ENCODE measurements around the gene CDC37. TPM values are rescaled to one million over a fixed set of nuclear protein-coding genes. Genes with fewer than 3 reads are reported as not detected.
"Not testable (repeated sequence)": the region's sequence is repeated elsewhere in the genome, so short reads cannot be mapped to it uniquely, and the experiment has no call there.

Gene CDC37
- total RNA-seq, 1 donor from 2014 or later = 112 TPM

DNA sequence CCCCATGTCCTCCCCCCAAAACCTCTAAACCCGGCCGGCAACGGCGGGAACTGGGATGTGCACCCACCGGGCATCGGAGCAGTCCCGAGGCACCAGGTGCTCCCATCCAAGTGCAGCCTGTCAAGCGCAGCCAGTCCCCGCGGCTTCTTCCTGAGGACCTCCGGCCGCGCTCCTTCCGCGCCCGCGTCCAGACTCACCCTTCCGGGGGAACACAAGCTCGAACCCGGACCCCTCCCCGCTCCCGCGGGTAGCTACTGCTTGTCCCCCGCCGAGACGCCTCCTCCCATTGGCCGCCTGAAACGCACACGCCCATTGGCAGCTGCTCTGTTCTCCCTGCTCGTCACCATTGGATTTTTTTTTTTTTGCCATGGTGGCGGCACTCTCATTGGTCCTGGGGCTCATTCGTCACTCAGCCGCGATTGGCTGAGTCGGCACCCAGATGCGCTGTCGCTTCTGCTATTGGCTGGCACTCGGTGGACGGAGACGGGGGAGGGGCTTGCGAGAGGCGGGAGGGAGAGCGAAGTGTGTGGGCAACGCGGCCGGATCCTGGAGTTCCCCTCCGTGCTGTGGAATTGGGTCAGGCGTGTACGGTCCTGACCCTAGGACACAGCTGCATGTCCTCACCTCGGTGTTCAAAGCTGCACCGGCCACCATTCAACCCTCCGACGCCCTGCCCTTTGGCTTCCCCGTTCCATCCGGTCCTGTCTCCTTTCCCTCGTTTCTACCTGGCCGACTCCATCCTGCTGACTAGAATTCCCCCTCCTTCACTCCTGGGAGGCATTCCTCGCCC, 22.8 kb downstream of the CDC37 start, which contains the start of gene TYK2:
Gene TYK2, minus strand, starts transcription at position 260 of the 790 bp plus-strand sequence. CDS start 2,166 bp downstream, outside the sequence.
- TF ChIP-seq POLR2AphosphoS5 (IDR thresholded peaks at IDR 0.05; ENCODE audit: insufficient read depth in 1 of 2, low read depth in 1 of 2) = peak; percentile 82 to 92
- TF ChIP-seq, protein P1, sequence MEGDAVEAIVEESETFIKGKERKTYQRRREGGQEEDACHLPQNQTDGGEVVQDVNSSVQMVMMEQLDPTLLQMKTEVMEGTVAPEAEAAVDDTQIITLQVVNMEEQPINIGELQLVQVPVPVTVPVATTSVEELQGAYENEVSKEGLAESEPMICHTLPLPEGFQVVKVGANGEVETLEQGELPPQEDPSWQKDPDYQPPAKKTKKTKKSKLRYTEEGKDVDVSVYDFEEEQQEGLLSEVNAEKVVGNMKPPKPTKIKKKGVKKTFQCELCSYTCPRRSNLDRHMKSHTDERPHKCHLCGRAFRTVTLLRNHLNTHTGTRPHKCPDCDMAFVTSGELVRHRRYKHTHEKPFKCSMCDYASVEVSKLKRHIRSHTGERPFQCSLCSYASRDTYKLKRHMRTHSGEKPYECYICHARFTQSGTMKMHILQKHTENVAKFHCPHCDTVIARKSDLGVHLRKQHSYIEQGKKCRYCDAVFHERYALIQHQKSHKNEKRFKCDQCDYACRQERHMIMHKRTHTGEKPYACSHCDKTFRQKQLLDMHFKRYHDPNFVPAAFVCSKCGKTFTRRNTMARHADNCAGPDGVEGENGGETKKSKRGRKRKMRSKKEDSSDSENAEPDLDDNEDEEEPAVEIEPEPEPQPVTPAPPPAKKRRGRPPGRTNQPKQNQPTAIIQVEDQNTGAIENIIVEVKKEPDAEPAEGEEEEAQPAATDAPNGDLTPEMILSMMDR (IDR thresholded peaks at IDR 0.05) = no peak
- no peak for TF ChIP-seq POLR2A (IDR thresholded peaks at IDR 0.05)
- peak in 1 of 2 donors; percentile 99 for DNase-seq (ENCODE audit: extremely low spot score in 2 of 2)
- peaks cover 16% of the 10 kb centered on the region for H3K4me1 ChIP-seq
- peak within 1 kb of the TSS; percentile 71 to 89 for H3K4me3 ChIP-seq
- peaks cover 0 to 23% of the 10 kb centered on the region in 2 donors for H3K36me3 ChIP-seq
- H3K27ac ChIP-seq = peak within 1 kb of the TSS; percentile 83
- H3K27me3 ChIP-seq = no peaks in the 10 kb centered on the region
- no peaks in the 10 kb centered on the region for H3K9me3 ChIP-seq
- intact Hi-C loops (cut with DNase I) = no loop called here

DNA sequence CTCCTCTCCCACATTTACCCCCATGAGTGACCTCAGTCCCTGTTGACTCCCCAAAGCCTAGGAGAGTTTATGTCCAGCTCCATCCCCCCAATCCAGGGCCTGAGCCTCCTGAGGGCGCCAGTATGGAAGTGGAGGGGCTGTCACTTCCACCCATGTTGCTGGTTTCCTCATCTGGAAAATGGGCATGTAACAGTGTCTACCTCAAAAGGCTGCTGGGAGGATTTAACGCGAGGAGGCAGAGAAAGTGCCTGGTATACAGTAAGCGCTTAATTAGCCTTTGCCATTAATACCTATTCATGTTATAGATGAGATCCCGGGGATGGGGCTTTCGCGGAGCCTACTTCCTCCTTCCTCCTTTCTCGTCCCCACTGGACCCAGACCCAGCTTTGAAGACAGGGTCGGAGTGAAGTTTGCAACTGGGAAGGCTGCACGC, 23.4 kb downstream of the CDC37 start:
- no peaks in the 10 kb centered on the region for H3K9me3 ChIP-seq
- no peak for DNase-seq (ENCODE audit: extremely low spot score in 2 of 2)
- no peaks in the 10 kb centered on the region for H3K27me3 ChIP-seq
- peaks cover 16% of the 10 kb centered on the region for H3K4me1 ChIP-seq
- H3K4me3 ChIP-seq = peak overlapping the region; percentile 71 to 89
- peak overlapping the region; percentile 83 for H3K27ac ChIP-seq
- peaks cover 0 to 24% of the 10 kb centered on the region in 2 donors for H3K36me3 ChIP-seq
- TF ChIP-seq POLR2A (IDR thresholded peaks at IDR 0.05) = no peak
- TF ChIP-seq, protein P1 (IDR thresholded peaks at IDR 0.05) = no peak
- no peak for TF ChIP-seq POLR2AphosphoS5 (IDR thresholded peaks at IDR 0.05; ENCODE audit: insufficient read depth in 1 of 2, low read depth in 1 of 2)
- intact Hi-C loops (cut with DNase I) = no loop called here

DNA sequence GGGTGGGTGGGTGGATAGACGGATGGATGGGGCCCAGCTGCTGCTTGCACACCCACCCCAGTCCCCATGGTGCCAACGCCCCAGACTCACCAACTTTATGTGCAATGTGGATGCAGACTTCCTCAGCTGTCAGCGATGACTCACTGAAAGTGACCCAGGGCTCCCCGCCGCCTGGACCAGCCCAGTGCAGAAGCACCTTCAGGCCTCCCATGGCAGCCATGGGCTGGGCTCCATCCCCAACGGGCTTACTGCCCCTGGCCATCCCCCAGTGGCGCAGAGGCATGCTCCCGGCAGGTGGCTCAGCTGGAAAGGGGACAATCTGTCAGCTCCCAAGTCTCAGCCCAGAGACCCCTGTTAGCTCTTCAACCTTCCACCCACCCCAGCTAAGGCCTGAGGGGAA, 25.2 kb downstream of the CDC37 start:
- TF ChIP-seq, protein P1 (IDR thresholded peaks at IDR 0.05) = no peak
- no peak for TF ChIP-seq POLR2AphosphoS5 (IDR thresholded peaks at IDR 0.05; ENCODE audit: insufficient read depth in 1 of 2, low read depth in 1 of 2)
- no peak for TF ChIP-seq POLR2A (IDR thresholded peaks at IDR 0.05)
- intact Hi-C loops (cut with DNase I) = no loop called here
- peaks cover 16% of the 10 kb centered on the region for H3K4me1 ChIP-seq
- no peak overlapping the region for H3K27ac ChIP-seq
- no peaks in the 10 kb centered on the region for H3K27me3 ChIP-seq
- H3K36me3 ChIP-seq = peaks cover 0 to 24% of the 10 kb centered on the region in 2 donors
- no peaks in the 10 kb centered on the region for H3K9me3 ChIP-seq
- H3K4me3 ChIP-seq = no peak overlapping the region
- DNase-seq (ENCODE audit: extremely low spot score in 2 of 2) = no peak

DNA sequence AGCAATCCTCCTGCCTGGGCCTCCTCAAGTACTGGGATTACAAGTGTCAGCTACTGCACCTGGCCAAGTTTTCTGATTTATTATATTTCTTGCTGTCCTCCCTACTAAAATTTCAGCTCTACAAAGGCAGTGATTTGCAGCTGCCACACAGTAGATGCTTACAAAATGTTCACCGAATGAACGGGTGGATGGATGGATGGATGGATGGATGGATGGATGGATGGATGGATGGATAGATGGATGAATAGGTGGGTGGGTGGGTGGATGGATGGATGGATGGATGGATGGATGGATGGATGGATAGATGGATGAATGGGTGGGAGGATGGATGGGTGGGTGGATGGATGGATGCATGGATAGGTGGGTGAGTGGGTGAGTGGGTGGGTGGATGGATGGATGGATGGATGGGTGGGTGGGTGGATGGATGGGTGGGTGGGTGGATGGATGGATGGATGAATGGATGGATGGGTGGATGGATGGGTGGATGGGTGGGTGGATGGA, 26.2 kb downstream of the CDC37 start:
- H3K27me3 ChIP-seq; H3K9me3 ChIP-seq; H3K27ac ChIP-seq; H3K4me3 ChIP-seq; intact Hi-C loops (cut with DNase I); DNase-seq (ENCODE audit: extremely low spot score in 2 of 2): not testable (repeated sequence)
- H3K36me3 ChIP-seq = peaks cover 0 to 24% of the 10 kb centered on the region in 2 donors
- H3K4me1 ChIP-seq = peaks cover 16% of the 10 kb centered on the region

DNA sequence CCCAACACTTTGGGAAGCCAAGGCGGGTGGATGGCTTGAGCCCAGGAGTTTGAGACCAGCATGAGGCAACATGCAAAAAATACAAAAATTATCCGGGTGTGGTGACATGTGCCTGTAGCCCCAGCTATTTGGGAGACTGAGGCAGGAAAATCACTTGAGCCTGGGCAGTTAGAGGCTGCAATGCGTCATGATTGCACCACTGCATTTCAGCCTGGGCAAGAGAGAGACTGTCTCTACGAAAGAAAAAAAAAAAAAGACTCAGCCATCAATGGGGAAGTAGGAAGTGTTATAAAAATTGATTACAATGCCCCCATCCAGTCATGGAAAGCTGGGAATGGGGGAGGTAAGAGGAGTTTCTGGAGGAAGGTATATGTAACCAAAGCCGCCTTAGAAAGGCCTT, 28.4 kb downstream of the CDC37 start:
- Histone ChIP-seq H3K27me3 (no peaks in the 10 kb centered on the region), H3K4me1 (peaks cover 11% of the 10 kb centered on the region), H3K9me3 (no peaks in the 10 kb centered on the region), H3K36me3 (peaks cover 0 to 40% of the 10 kb centered on the region in 2 donors), H3K4me3 (no peak overlapping the region), H3K27ac (no peak overlapping the region)
- TF ChIP-seq POLR2AphosphoS5 (IDR thresholded peaks at IDR 0.05; ENCODE audit: insufficient read depth in 1 of 2, low read depth in 1 of 2) (no peak), POLR2A (IDR thresholded peaks at IDR 0.05) (no peak)
- TF ChIP-seq, protein P1 (IDR thresholded peaks at IDR 0.05) = no peak
- intact Hi-C loops (cut with DNase I) = no loop called here
- DNase-seq (ENCODE audit: extremely low spot score in 2 of 2) = no peak
